ENCODE results near the gene SMYD3. TPM values are rescaled to one million over a fixed set of nuclear protein-coding genes. Genes with fewer than 3 reads are reported as not detected.
A peak's percentile ranks its signal among the peaks of the same experiment; 100 is the strongest.

The SMYD3 gene
- total and polyA plus RNA-seq, 9 of the 15 experiments (the other 6 are each of a cell fraction or from before 2014, with no cell fraction given) = 128 to 440 (median 197) TPM

DNA sequence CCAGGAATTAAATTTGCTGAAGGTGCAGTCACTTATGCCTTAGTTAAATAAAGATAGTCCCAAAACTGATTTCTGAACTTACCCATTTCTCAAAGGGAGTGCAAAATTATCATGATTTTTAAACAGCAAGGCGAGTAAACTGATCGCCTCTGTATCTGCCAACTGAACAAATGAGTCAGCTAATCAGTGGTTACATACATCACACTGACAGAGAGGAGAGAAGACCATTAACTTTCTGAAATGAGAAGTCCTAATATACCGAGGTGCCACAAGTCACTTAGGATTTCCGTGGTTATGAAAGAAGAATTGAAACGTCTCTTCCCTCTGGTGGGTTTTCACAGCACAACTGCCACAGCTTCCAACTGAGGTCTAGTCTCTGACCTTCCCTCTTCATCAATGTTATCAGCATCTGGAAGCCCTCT, 400.7 kb downstream of the SMYD3 start (continued):
- TF ChIP-seq ZBTB1 (CRISPR knock-in tag; IDR thresholded peaks at IDR 0.05; ENCODE audit: borderline replicate concordance, low read depth) = no peak
- TF ChIP-seq, protein P1, sequence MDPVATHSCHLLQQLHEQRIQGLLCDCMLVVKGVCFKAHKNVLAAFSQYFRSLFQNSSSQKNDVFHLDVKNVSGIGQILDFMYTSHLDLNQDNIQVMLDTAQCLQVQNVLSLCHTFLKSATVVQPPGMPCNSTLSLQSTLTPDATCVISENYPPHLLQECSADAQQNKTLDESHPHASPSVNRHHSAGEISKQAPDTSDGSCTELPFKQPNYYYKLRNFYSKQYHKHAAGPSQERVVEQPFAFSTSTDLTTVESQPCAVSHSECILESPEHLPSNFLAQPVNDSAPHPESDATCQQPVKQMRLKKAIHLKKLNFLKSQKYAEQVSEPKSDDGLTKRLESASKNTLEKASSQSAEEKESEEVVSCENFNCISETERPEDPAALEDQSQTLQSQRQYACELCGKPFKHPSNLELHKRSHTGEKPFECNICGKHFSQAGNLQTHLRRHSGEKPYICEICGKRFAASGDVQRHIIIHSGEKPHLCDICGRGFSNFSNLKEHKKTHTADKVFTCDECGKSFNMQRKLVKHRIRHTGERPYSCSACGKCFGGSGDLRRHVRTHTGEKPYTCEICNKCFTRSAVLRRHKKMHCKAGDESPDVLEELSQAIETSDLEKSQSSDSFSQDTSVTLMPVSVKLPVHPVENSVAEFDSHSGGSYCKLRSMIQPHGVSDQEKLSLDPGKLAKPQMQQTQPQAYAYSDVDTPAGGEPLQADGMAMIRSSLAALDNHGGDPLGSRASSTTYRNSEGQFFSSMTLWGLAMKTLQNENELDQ (CRISPR knock-in tag; IDR thresholded peaks at IDR 0.05; ENCODE audit: borderline replicate concordance) = no peak
- TF ChIP-seq ARHGAP35 (IDR thresholded peaks at IDR 0.05; ENCODE audit: partially characterized antibody) = no peak
- no peak for TF ChIP-seq FOXP1 (CRISPR knock-in tag; IDR thresholded peaks at IDR 0.05)
- TF ChIP-seq, protein P2, sequence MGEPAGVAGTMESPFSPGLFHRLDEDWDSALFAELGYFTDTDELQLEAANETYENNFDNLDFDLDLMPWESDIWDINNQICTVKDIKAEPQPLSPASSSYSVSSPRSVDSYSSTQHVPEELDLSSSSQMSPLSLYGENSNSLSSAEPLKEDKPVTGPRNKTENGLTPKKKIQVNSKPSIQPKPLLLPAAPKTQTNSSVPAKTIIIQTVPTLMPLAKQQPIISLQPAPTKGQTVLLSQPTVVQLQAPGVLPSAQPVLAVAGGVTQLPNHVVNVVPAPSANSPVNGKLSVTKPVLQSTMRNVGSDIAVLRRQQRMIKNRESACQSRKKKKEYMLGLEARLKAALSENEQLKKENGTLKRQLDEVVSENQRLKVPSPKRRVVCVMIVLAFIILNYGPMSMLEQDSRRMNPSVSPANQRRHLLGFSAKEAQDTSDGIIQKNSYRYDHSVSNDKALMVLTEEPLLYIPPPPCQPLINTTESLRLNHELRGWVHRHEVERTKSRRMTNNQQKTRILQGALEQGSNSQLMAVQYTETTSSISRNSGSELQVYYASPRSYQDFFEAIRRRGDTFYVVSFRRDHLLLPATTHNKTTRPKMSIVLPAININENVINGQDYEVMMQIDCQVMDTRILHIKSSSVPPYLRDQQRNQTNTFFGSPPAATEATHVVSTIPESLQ (CRISPR knock-in tag; IDR thresholded peaks at IDR 0.05) = no peak
- TF ChIP-seq ZEB2 (IDR thresholded peaks at IDR 0.05) = no peak
- TF ChIP-seq NR2C2 (CRISPR knock-in tag; IDR thresholded peaks at IDR 0.05) = no peak
- TF ChIP-seq NR2C2 (tag; IDR thresholded peaks at IDR 0.05) = no peak
- TF ChIP-seq, protein P3, sequence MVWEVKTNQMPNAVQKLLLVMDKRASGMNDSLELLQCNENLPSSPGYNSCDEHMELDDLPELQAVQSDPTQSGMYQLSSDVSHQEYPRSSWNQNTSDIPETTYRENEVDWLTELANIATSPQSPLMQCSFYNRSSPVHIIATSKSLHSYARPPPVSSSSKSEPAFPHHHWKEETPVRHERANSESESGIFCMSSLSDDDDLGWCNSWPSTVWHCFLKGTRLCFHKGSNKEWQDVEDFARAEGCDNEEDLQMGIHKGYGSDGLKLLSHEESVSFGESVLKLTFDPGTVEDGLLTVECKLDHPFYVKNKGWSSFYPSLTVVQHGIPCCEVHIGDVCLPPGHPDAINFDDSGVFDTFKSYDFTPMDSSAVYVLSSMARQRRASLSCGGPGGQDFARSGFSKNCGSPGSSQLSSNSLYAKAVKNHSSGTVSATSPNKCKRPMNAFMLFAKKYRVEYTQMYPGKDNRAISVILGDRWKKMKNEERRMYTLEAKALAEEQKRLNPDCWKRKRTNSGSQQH (CRISPR knock-in tag; IDR thresholded peaks at IDR 0.05) = no peak
- no peak for TF ChIP-seq WHSC1 (IDR thresholded peaks at IDR 0.05; ENCODE audit: low read length)
- no peak for TF ChIP-seq ZNF707 (CRISPR knock-in tag; conservative IDR thresholded peaks at IDR 0.05)
- no peak for TF ChIP-seq ZNF282 (CRISPR knock-in tag; IDR thresholded peaks at IDR 0.05)
- peak; percentile 20 for TF ChIP-seq CHD4 (IDR thresholded peaks at IDR 0.05; ENCODE audit: insufficient read depth, insufficient replicate concordance, low read depth, low read length, poor library complexity, severe bottlenecking)
- no peak for TF ChIP-seq CSDE1 (IDR thresholded peaks at IDR 0.05)
- no peak for TF ChIP-seq SUPT5H (IDR thresholded peaks at IDR 0.05)
- TF ChIP-seq TBL1XR1 (IDR thresholded peaks at IDR 0.05; ENCODE audit: low read length in 2 of 2) = peak in 1 of 2 experiments; percentile 43; a peak in 1 of 4 replicates
- TF ChIP-seq SIN3A (IDR thresholded peaks at IDR 0.05; ENCODE audit: borderline replicate concordance in 2 of 2, control insufficient read depth in 1 of 2, low read depth in 2 of 2, low read length in 2 of 2) = no peak
- no peak for TF ChIP-seq NCOA1 (IDR thresholded peaks at IDR 0.05; ENCODE audit: low read depth)
- TF ChIP-seq TARDBP (IDR thresholded peaks at IDR 0.05) = no peak
- TF ChIP-seq MAFG (tag; conservative IDR thresholded peaks at IDR 0.05) = peak; percentile 85
- no peak for TF ChIP-seq ZNF561 (CRISPR knock-in tag; conservative IDR thresholded peaks at IDR 0.05)
- no peak for TF ChIP-seq HNRNPL (IDR thresholded peaks at IDR 0.05; ENCODE audit: low read depth, low read length)
- TF ChIP-seq CHD1 (IDR thresholded peaks at IDR 0.05; ENCODE audit: low read length) = no peak
- no peak for TF ChIP-seq CBX2 (IDR thresholded peaks at IDR 0.05; ENCODE audit: insufficient read depth, low read length, poor library complexity, severe bottlenecking)
- TF ChIP-seq, protein P4, sequence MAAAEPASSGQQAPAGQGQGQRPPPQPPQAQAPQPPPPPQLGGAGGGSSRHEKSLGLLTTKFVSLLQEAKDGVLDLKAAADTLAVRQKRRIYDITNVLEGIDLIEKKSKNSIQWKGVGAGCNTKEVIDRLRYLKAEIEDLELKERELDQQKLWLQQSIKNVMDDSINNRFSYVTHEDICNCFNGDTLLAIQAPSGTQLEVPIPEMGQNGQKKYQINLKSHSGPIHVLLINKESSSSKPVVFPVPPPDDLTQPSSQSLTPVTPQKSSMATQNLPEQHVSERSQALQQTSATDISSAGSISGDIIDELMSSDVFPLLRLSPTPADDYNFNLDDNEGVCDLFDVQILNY (CRISPR knock-in tag; IDR thresholded peaks at IDR 0.05) = no peak

All from K562 (cell line).